HG02885 (cell line): ENCODE results near the gene ACAD10.

Experiments used
- ATAC-seq: cut with Tn5 transposase; IDR thresholded peaks from one replicate; pipeline ENCODE4 v1.9.1; 2021; ENCODE audit warnings: mild to moderate bottlenecking; ENCODE audit not compliant: unreplicated experiment, poor library complexity

ACAD10 gene

GRCh38 chr12:111803851-111804250 is 118.0 kb downstream of the ACAD10 start:
- ATAC-seq: no peak

GRCh38 chr12:111806304-111806703 is 120.5 kb downstream of the ACAD10 start:
- no peak for ATAC-seq
